ENCODE results near the gene GBA2. TPM values are rescaled to one million over a fixed set of nuclear protein-coding genes. Genes with fewer than 3 reads are reported as not detected.
A peak's percentile ranks its signal among the peaks of the same experiment; 100 is the strongest.

GBA2 gene
- polyA plus RNA-seq, 4 donors, result 62.5 to 131 (median 101) TPM

GRCh38 chr9:35697486-35697885 is 51.5 kb downstream of the GBA2 start:
- no peak for DNase-seq (ENCODE audit: low read depth in 4 of 4, low spot score in 3 of 4)

GRCh38 chr9:35696520-35697215 is 52.4 kb downstream of the GBA2 start:
- DNase-seq (ENCODE audit: low read depth in 4 of 4, low spot score in 3 of 4), result no peak

GRCh38 chr9:35695943-35696401 is 53.1 kb downstream of the GBA2 start:
- no peak for DNase-seq (ENCODE audit: low read depth in 4 of 4, low spot score in 3 of 4)

- no peak for DNase-seq (ENCODE audit: low read depth in 4 of 4, low spot score in 3 of 4)
These were observed 57.2 kb downstream of the GBA2 start for GRCh38 chr9:35691757-35692301.

- DNase-seq (ENCODE audit: low read depth in 4 of 4, low spot score in 3 of 4), result no peak
These were observed 57.7 kb downstream of the GBA2 start for GRCh38 chr9:35691334-35691650.

GRCh38 chr9:35690614-35691333 is 58.3 kb downstream of the GBA2 start:
- DNase-seq (ENCODE audit: low read depth in 4 of 4, low spot score in 3 of 4), result peak in 1 of 4 donors; percentile 50

- no peak for DNase-seq (ENCODE audit: low read depth in 4 of 4, low spot score in 3 of 4)
These were observed 58.8 kb downstream of the GBA2 start for GRCh38 chr9:35690294-35690613.

GRCh38 chr9:35689542-35690293 is 59.3 kb downstream of the GBA2 start, which contains the start of gene TPM2:
Gene TPM2 (minus strand): TSS chr9:35689925. CDS start chr9:35689817, 108 bp downstream.
- DNase-seq (ENCODE audit: low read depth in 4 of 4, low spot score in 3 of 4), result no peak

- no peak for DNase-seq (ENCODE audit: low read depth in 4 of 4, low spot score in 3 of 4)
These were observed 60.2 kb downstream of the GBA2 start for GRCh38 chr9:35688558-35689541.

- no peak for DNase-seq (ENCODE audit: low read depth in 4 of 4, low spot score in 3 of 4)
These were observed 61.0 kb downstream of the GBA2 start for GRCh38 chr9:35687972-35688557.

GRCh38 chr9:35687306-35687705 is 61.7 kb downstream of the GBA2 start:
- DNase-seq (ENCODE audit: low read depth in 4 of 4, low spot score in 3 of 4), result no peak

Other genes starting within 250 kb of the GBA2 start
- gene TESK1, start 144.0 kb downstream of the GBA2 start, polyA plus RNA-seq (ENCODE audit: insufficient read length in 4 of 4), result 10 to 100 TPM; 33.4 to 49.4 (median 34.7) TPM
- gene CD72, start 130.8 kb downstream of the GBA2 start, polyA plus RNA-seq (ENCODE audit: insufficient read length in 4 of 4), result 1 to 10 TPM; 1.8 to 3.3 (median 2.2) TPM
- under 1 TPM in 2 of 4 donors, not detected in 2; 0.32 to 0.46 TPM for gene SIT1, start 98.3 kb downstream of the GBA2 start, polyA plus RNA-seq (ENCODE audit: insufficient read length in 4 of 4)
- 1 to 10 TPM in 1 of 4 donors, not detected in 3; 2.5 TPM for gene RMRP, start 91.2 kb downstream of the GBA2 start, polyA plus RNA-seq (ENCODE audit: insufficient read length in 4 of 4)
- 10 to 100 TPM; 15.5 to 21.2 (median 18.4) TPM for gene CCDC107, start 90.9 kb downstream of the GBA2 start, polyA plus RNA-seq (ENCODE audit: insufficient read length in 4 of 4)
- gene ARHGEF39, start 84.0 kb downstream of the GBA2 start, polyA plus RNA-seq (ENCODE audit: insufficient read length in 4 of 4), result 10 to 100 TPM in 1 of 4 donors, 1 to 10 TPM in 3; 9.0 to 11.5 (median 9.8) TPM
- gene CA9, start 75.3 kb downstream of the GBA2 start, polyA plus RNA-seq (ENCODE audit: insufficient read length in 4 of 4), result 1 to 10 TPM in 1 of 4 donors, under 1 TPM in 3; 0.63 to 1.6 (median 0.73) TPM
- gene TPM2, start 59.3 kb downstream of the GBA2 start, polyA plus RNA-seq (ENCODE audit: insufficient read length in 4 of 4), result 100 to 1,000 TPM; 150 to 285 (median 184) TPM
- 100 to 1,000 TPM; 141 to 173 (median 163) TPM for gene TLN1, start 17.0 kb downstream of the GBA2 start, polyA plus RNA-seq (ENCODE audit: insufficient read length in 4 of 4)
- gene CREB3, start 16.6 kb downstream of the GBA2 start, polyA plus RNA-seq (ENCODE audit: insufficient read length in 4 of 4), result 10 to 100 TPM; 33.8 to 43.0 (median 39.2) TPM
- 10 to 100 TPM; 25.7 to 28.2 (median 27.4) TPM for gene RGP1, start 59 bp upstream of the GBA2 start, polyA plus RNA-seq (ENCODE audit: insufficient read length in 4 of 4)
- gene MSMP, start 5.0 kb upstream of the GBA2 start, polyA plus RNA-seq (ENCODE audit: insufficient read length in 4 of 4), result not detected
- gene NPR2, start 42.4 kb upstream of the GBA2 start, polyA plus RNA-seq (ENCODE audit: insufficient read length in 4 of 4), result 10 to 100 TPM; 27.1 to 55.5 (median 30.6) TPM
- 1 to 10 TPM; 2.9 to 7.2 (median 5.7) TPM for gene SPAG8, start 63.0 kb upstream of the GBA2 start, polyA plus RNA-seq (ENCODE audit: insufficient read length in 4 of 4)
- gene HINT2, start 65.8 kb upstream of the GBA2 start, polyA plus RNA-seq (ENCODE audit: insufficient read length in 4 of 4), result 10 to 100 TPM; 32.0 to 57.4 (median 53.8) TPM
- gene FAM221B, start 79.5 kb upstream of the GBA2 start, polyA plus RNA-seq (ENCODE audit: insufficient read length in 4 of 4), result under 1 TPM; 0.11 to 0.35 (median 0.26) TPM
- 10 to 100 TPM; 28.8 to 44.5 (median 30.5) TPM for gene TMEM8B, start 80.0 kb upstream of the GBA2 start, polyA plus RNA-seq (ENCODE audit: insufficient read length in 4 of 4)
- under 1 TPM in 1 of 4 donors, not detected in 3; 0.15 TPM for gene OR13J1, start 121.2 kb upstream of the GBA2 start, polyA plus RNA-seq (ENCODE audit: insufficient read length in 4 of 4)
- gene HRCT1, start 157.0 kb upstream of the GBA2 start, polyA plus RNA-seq (ENCODE audit: insufficient read length in 4 of 4), result 1 to 10 TPM in 1 of 4 donors, under 1 TPM in 2, not detected in 1; 0.21 to 3.3 (median 0.50) TPM
- 1 to 10 TPM in 3 of 4 donors, under 1 TPM in 1; 0.71 to 1.5 (median 1.3) TPM for gene SPAAR, start 160.3 kb upstream of the GBA2 start, polyA plus RNA-seq (ENCODE audit: insufficient read length in 4 of 4)
- not detected for gene OR2S2, start 208.9 kb upstream of the GBA2 start, polyA plus RNA-seq (ENCODE audit: insufficient read length in 4 of 4)

Measured in left renal pelvis (tissue), 4 donors.